Tibial artery (tissue), 4 donors: ENCODE measurements around the gene LYRM7.

Experiments
- DNase-seq, 2 donors: peaks; one replicate each; pipeline ENCODE4 v3.0.0-alpha.2; 2019
- H3K27ac ChIP-seq, 2 donors: fragments of 200-600 bp; sonication (generic) in 1 of 2; 1 replicate in 1 of 2; 2 replicates in 1 of 2; pipeline ENCODE4 v1.5.1; 2018 to 2019; ENCODE audit warnings: mild to moderate bottlenecking in 1 of 2
- H3K27me3 ChIP-seq, 2 donors: fragments of 200-600 bp; sonication (generic) in 1 of 2; one replicate each; pipeline versions ENCODE4 v1.5.1 to v1.6.0; 2016 to 2019
- H3K36me3 ChIP-seq, 3 donors: fragments of 200-600 bp; sonication (generic) in 2 of 3; one replicate each; pipeline ENCODE4 v1.5.1; 2016 to 2019; ENCODE audit warnings: mild to moderate bottlenecking in 2 of 3
- H3K4me1 ChIP-seq, 4 donors: fragments of 200-600 bp; sonication (generic) in 2 of 4; 1 replicate in 3 of 4; 2 replicates in 1 of 4; pipeline ENCODE4 v1.5.1; 2016 to 2019
- H3K4me3 ChIP-seq, 2 donors: fragments of 200-600 bp; sonication (generic) in 1 of 2; 1 replicate in 1 of 2; 2 replicates in 1 of 2; pipeline ENCODE4 v1.5.1; 2018 to 2019; ENCODE audit warnings: mild to moderate bottlenecking in 2 of 2
- H3K9me3 ChIP-seq, 3 donors: fragments of 200-600 bp; sonication (generic) in 1 of 3; one replicate each; pipeline ENCODE4 v1.5.1; 2016 to 2019
- CTCF ChIP-seq, 2 experiments: fragments of 200-600 bp in 1 of 2; fragments of 450-650 bp in 1 of 2; IDR thresholded peaks; one replicate each; pipeline ENCODE4 v1.5.1; 2017 to 2019; ENCODE audit warnings: antibody characterized with exemption in 2 of 2, mild to moderate bottlenecking in 1 of 2, moderate library complexity in 1 of 2
- intact Hi-C: fragments of 100-400 bp; cut with DNase I; formaldehyde crosslinking; loops from one replicate; pipeline ENCODE4 v1.15.0; 2023; ENCODE audit warnings: low total_unique reads

The LYRM7 gene

DNA sequence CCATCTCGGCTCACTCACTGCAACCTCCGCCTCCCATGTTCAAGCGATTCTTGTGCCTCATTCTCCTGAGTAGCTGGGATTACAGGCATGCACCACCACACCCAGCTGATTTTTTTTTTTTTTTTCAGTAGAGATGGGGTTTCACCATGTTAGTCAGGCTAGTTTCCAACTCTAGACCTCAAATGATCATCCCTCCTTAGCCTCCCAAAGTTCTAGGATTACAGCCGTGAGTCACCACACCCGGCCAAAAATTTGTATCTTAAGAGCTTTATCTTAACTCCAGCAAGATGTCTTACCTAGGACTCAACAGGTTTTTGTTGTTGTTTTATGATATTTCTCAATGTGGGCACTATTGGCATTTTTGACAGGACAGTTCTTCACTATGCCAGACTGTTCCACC is 27.9 kb downstream of the LYRM7 start:
- H3K4me1 ChIP-seq: no peaks in the 10 kb centered on the region
- no peaks in the 10 kb centered on the region for H3K9me3 ChIP-seq
- H3K27ac ChIP-seq: no peak overlapping the region
- TF ChIP-seq CTCF (IDR thresholded peaks at IDR 0.05): no peak
- intact Hi-C loops: no loop called here
- H3K36me3 ChIP-seq: peaks cover 0 to 5% (median 0%) of the 10 kb centered on the region in 3 donors
- no peaks in the 10 kb centered on the region for H3K27me3 ChIP-seq
- no peak for DNase-seq
- no peak overlapping the region for H3K4me3 ChIP-seq

DNA sequence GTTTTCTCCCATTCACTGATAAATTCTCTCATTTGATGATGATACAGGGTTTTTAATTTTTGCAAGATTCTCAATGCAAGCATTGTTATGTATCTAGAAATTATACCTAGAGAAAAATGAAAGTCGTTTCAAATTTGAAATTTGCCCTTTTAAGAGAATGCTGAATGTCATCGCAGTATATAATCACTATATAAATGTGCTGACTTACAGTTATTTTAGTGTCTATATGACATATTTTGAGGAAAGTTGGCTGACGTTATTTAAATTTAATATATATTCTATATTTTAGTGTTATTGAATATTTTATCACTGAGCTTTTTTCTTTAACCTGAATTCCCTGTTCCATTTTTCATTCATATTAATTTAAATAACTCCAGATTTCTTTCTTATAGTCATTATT is 29.8 kb downstream of the LYRM7 start:
- no peaks in the 10 kb centered on the region for H3K4me1 ChIP-seq
- no peaks in the 10 kb centered on the region for H3K9me3 ChIP-seq
- no peaks in the 10 kb centered on the region for H3K27me3 ChIP-seq
- H3K36me3 ChIP-seq: peaks cover 0 to 5% (median 0%) of the 10 kb centered on the region in 3 donors
- no peak for DNase-seq
- H3K27ac ChIP-seq: no peak overlapping the region
- no peak overlapping the region for H3K4me3 ChIP-seq
- no peak for TF ChIP-seq CTCF (IDR thresholded peaks at IDR 0.05)
- intact Hi-C loops: no loop called here

GRCh38 chr5:131204964-131205363 is 34.2 kb downstream of the LYRM7 start:
- H3K27me3 ChIP-seq: no peaks in the 10 kb centered on the region
- no peak overlapping the region for H3K27ac ChIP-seq
- no peaks in the 10 kb centered on the region for H3K4me1 ChIP-seq
- intact Hi-C loops: no loop called here
- TF ChIP-seq CTCF (IDR thresholded peaks at IDR 0.05): no peak
- H3K9me3 ChIP-seq: no peaks in the 10 kb centered on the region
- H3K36me3 ChIP-seq: peaks cover 0 to 5% (median 0%) of the 10 kb centered on the region in 3 donors
- DNase-seq: no peak
- H3K4me3 ChIP-seq: no peak overlapping the region

- H3K27ac ChIP-seq: no peak overlapping the region
- H3K9me3 ChIP-seq: no peaks in the 10 kb centered on the region
- no peaks in the 10 kb centered on the region for H3K4me1 ChIP-seq
- DNase-seq: no peak
- TF ChIP-seq CTCF (IDR thresholded peaks at IDR 0.05): no peak
- intact Hi-C loops: no loop called here
- H3K4me3 ChIP-seq: no peak overlapping the region
- no peaks in the 10 kb centered on the region for H3K27me3 ChIP-seq
- no peaks in the 10 kb centered on the region for H3K36me3 ChIP-seq
These were observed 35.3 kb downstream of the LYRM7 start for GRCh38 chr5:131206061-131206460.

- intact Hi-C loops: no loop called here
- Histone ChIP-seq H3K27me3 (no peaks in the 10 kb centered on the region), H3K4me1 (no peaks in the 10 kb centered on the region), H3K9me3 (no peaks in the 10 kb centered on the region), H3K4me3 (no peak overlapping the region), H3K27ac (no peak overlapping the region), H3K36me3 (no peaks in the 10 kb centered on the region)
- no peak for DNase-seq
- no peak for TF ChIP-seq CTCF (IDR thresholded peaks at IDR 0.05)
These were observed 36.0 kb downstream of the LYRM7 start for GRCh38 chr5:131206772-131207171.

- Histone ChIP-seq H3K27ac (no peak overlapping the region), H3K36me3 (no peaks in the 10 kb centered on the region), H3K4me1 (no peaks in the 10 kb centered on the region), H3K27me3 (no peaks in the 10 kb centered on the region), H3K9me3 (no peaks in the 10 kb centered on the region), H3K4me3 (no peak overlapping the region)
- no peak for TF ChIP-seq CTCF (IDR thresholded peaks at IDR 0.05)
- intact Hi-C loops: no loop called here
- DNase-seq: no peak
These were observed 38.4 kb downstream of the LYRM7 start for GRCh38 chr5:131209175-131209505.
